ENCODE results near the gene ZNF624.
"Not testable (repeated sequence)": the region's sequence is repeated elsewhere in the genome, so short reads cannot be mapped to it uniquely, and the experiment has no call there.

ZNF624 gene

DNA sequence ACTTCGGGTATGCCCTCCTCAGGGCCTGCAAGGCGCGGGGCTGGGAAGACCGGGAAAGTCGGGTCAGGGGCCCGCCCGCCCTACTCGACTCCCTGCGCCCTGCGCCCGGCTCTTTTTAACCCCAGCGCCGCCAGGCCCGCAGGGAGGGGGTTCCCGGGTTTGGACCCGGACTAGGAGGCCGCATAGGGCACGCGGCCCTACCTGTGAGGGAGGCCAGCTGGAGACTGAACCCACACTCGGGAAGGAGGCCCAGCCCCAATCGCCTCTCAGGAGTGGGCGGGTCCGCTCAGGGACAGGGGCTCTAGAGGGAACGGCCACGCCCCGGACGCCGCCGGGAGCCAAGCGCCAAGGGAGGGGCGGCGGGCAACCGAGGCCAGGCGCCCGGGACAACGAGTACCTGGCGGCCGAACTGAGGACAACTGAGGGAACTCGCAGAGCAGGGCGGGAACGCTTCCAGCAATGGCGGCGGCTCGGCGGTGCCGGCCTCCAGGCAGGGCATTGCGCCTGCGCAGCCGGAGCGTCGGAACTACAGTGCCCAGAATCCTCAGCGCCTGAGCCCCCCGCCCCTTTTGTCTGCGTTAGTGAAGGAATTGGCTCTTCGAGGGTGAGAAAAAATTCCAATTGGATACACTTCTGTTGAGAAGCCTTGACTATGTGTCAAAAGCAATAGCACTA is at the start of gene ZNF624:
ZNF624 (minus strand) TSS at position 484 of the 675 bp plus-strand sequence.
- peak; percentile 92 for DNase-seq

DNA sequence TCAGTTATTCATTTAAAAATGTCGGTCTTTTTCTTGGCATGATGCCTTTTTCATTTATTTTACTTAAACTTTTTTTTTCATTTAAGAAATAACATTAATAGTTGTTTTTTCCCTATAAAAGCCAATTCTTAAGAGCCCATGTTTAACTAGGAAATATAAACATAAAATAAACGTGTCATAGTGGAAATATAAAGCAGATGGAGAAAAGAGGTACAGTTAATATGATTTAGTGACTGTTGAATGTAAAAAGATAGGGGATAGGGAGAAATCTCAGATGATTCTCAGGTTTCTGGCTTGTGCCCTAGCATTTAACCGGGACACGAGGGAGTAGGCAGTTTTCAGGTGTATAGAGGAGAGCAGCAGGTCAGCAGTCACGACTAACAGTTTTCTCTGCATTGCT is 44.0 kb upstream of the ZNF624 start:
- DNase-seq = not testable (repeated sequence)

DNA sequence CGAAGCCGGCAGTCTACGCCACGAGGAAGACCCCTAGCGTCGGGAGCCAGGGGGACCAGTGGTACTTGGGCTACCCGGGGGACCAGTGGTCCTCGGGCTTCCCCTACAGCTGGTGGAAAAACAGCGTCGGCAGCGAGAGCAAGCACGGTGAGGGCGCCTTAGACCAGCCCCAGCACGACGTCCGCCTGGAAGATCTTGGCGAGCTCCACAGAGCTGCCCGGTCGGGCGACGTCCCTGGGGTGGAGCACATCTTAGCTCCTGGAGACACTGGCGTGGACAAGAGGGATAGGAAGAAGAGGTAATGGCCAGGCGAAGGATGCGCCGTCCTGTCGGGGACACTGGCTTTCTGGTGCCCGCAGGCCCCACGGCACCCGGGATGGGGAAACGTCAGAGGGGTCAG is 36.8 kb upstream of the ZNF624 start:
- DNase-seq = not testable (repeated sequence)

DNA sequence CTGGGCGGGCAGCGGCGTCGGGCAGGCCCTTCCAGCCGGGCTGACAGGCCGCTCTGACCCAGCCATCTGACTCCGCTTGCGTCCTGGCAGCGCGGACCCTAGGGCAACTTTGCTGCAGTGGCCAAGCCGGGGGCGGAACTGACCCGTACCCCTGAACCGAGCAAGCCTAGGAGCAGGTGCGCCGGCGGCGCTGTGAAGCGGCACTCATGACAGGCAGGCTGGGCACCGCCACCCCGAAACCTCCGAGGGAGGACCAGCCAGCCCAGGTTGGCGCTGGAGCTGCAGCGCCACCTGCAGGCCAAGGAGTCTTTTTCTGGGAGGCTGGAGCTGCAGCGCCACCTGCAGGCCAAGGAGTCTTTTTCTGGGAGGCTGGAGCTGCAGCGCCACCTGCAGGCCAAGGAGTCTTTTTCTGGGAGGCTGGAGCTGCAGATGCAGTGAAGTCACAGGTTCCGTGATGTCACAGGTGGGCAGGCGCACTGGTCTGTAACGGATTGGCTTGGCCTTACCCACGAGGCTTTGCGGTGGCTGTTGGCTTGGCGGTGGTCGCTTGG is 36.2 kb upstream of the ZNF624 start, which contains the start of gene CCDC144A:
CCDC144A (plus strand) TSS at position 511 of the 551 bp plus-strand sequence. CDS start 160 bp downstream, outside the sequence.
- DNase-seq = peak; percentile 83

DNA sequence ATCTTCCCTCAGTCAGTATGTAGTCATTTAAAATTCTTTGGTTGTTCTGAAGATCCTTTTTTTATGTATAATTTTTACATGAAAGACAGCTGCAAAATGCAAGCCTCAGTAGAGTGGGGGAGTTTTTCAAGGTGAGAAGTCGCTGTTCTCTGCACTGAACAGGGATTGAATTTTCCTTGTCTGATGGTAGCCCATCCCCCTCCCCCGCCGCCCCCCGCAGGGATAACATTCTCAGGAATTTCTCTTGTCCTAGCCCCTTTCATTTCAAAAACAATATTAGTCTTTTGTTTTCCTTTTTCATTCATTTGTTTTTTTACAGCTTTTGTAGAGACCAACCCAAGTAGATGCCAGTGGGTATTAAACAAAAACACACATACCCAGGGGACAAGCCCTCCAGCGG is 33.5 kb upstream of the ZNF624 start:
- DNase-seq = not testable (repeated sequence)

DNA sequence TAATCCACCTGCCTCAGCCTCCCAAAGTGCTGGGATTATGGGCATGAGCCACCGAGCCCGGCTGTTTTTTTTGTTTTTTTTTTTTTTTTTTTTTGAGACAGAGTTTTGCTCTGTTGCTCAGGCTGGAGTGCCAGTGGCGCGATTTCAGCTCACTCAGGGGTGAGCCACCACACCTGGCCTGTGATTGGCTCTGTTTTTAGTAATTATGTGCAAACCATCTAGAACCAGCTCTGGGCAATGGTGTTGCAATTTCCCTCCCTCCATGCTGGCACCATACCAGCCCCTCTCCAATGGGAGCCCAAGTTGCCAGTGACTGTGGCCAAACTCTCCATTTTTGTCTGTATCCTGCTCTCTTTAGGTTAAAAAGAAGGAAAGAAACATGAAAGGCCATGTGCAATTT is 32.4 kb upstream of the ZNF624 start:
- not testable (repeated sequence) for DNase-seq

DNA sequence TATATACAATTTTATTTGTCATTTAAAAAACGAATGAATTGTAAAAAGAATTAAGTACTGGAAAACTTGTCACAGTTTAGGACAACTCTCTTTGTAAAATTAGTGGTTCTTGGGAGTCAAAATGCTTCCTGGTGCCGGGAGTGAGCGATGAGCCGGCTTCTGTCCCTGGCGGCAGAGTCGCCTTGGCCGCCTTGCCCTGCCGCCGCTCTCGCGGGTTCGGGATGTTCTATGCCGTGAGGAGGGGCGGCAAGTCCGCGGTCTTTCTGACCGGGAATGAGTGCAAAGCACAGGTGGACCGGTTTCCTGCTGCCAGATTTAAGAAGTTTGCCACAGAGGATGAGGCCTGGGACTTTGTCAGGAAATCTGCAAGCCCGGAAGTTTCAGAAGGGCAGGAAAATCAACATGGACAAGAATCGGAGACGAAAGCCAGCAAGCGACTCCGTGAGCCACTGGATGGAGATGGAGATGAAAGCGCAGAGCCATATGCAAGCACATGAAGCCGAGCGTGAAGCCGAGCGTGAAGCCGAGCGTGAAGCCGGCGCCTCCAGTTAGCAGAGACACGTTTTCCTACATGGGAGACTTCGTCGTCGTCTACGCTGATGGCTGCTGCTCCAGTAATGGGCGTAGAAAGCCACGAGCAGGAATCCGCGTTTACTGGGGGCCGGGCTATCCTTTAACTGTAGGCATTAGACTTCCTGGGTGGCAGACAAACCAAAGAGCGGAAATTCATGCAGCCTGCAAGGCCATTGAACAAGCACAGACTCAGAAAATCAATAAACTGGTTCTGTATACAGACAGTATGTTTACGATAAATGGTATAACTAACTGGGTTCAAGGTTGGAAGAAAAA is 29.9 kb upstream of the ZNF624 start:
- not testable (repeated sequence) for DNase-seq

DNA sequence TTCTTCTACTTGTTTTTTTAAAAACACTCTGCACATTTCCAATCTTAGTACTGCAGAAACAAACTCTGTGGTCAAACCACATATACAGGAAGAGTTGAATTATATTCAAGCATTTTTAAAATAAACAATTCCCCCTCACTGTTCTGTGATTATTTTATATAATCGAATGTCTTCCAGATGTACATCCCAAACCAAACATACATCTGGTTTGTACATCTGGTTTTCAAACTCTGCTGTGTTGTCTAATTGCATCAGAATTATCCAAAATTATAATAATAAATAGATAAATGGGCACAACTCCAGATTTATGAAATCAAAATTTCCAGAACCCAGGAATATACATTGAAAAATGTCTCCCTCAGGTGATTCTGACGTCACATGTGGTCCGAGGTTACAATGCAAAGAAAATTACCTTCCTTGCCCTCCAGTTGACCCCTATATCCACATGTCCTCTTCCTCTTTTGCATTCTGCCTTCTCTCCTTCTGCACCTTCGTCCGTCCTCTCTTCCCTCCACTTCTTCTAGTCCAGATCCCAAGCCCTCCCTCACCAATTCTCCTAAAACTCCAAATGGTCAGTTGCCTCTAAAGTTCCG is 23.1 kb upstream of the ZNF624 start:
- DNase-seq = no peak

DNA sequence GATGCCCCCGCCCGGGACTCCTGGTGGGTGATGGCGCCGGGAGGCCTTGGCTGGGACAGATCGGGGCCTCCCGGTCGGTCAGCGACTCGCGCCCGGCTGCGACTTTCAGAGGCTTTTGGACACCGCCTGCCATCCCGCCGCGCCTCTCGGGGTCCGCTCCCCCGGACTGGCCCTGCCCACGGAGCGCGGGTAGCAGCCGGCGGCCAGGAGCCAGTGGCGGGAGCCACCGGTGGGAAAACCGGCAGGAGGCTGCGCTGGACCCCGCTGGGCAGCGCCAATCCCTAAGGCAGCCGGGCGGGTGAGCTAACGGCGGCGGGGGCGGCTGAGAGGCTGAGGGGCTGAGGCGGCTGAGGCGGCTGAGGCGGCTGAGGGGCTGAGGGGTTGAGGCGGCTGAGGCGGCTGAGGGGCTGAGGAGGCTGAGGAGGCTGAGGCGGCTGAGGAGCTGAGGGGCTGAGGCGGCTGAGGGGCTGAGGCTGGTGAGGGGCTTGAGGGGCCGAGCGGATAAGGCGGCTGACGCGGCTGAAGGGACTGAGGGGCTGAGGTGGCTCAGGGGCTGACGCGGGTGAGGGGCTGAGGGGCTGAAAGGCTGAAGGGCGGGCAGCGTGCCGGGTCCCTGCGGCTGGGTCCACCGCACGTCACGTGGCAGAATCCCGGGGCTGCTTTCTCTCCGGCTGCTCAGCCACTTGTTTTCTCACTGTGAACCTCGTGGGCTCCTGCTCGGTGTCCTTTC is 13.4 kb upstream of the ZNF624 start:
- not testable (repeated sequence) for DNase-seq

DNA sequence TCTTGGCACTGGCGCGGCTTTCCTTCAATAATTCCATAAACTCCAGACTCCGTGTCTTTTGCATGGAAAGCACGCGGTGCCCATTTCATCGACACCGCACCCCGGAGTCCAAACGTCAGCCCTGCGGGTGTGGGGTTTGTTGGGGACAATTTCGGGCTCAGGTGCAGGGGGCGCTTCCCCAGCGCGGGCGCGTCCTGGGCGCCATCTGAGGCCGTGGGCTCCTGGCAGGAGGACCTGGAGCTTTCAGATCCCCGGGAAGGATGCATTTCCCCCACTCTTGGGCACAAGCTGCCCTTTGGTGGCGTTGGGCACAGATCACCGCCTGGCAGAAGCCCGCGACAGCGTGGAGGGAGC is 12.9 kb upstream of the ZNF624 start:
- not testable (repeated sequence) for DNase-seq

DNA sequence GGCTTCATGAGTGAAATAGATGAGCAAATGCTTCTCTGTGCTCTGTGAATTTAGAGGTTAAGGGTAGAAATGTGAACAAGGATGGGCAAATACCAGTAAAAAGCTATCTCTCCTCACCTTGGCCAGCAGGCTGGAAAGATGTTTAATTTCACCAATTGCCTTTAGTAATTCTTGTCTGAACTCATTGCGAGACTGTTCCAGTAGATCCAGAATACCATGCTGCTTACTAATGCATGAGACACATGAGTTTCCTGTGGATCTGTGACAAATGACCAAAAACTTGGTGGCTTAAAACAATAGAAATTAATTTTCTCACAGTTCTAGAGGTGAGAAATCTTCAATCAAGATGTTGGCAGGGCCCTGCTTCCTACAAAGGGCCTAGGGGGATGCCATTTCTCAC is 9.3 kb upstream of the ZNF624 start:
- DNase-seq = no peak

DNA sequence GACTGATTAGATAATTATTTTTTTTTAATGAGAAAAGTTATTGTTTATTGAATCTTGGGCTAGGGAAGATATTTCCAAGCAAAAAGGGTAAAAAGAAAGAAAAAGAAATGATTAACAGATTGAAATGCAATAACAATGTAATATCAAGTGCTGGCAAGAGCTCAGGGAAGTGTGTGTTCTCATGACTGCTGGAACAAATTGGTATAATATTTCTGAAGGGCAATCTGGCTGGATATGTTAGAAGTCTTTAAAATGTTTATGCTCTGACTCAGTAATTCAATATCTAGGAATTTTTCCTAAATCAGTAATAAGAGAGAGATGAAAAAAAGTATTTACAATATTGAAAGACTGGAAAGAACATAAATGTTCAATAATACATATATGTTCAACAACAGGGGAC is 7.6 kb upstream of the ZNF624 start:
- DNase-seq = no peak

DNA sequence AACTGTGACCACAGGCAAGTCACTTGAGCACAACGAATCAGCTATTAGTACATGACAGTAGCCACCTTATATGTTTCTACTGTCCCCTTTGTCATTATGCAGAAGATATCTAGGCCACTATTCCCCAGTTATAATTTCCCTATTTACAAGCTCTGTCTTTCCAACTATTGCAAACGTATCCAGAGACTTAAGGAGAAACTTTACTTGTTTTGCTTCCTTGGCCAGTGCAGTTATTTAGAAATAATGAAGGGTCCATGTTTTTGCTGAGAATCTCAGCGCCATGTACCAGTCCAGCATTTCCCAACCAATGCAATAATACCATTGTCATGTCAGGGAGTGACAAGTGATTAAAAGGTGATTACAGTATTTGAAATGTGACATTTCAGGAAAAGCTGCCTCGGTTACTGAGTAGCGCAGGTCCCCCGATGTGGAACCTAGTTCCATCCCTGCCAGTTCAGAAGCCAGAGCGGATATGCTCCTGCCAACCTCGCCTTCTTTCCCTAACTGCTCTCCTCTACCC is 743 bp downstream of the ZNF624 start:
- no peak for DNase-seq

DNA sequence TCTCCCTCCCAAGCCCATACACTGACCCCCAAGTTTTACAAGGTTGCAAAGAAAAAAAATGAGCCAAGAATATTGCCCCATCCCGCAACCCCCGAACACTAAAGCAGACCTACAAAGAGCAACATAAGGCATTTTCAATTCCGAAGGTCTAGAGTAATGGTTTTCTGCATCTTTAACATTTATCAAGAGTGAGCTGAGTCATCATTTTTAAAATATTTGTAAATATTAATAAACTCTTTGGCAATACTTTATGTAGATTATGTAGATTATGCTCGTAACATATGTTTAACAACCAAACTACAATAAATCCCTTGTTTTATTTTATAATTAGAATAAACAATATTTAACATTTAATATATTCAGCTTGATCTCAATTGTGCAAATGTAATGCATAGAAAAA is 1.4 kb downstream of the ZNF624 start:
- DNase-seq = no peak

DNA sequence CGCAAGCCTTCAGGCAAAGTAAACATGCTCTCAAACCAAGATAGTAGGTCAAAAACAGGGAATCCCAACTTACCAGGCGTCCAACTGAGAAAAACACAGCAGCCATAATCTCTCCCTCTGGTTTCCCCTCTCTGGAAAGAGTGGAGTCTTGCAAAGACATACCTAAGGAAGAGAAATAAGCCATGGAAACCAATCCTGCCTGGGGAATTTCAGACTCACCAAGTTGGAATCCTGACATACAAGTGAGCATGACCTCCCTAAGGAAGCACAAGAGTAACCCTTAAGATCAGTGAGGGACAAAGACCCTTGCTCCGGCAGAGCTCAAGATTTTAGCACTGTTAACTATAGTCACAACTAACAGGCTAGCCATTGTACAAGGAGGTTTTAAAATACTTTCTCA is 4.1 kb downstream of the ZNF624 start:
- no peak for DNase-seq

DNA sequence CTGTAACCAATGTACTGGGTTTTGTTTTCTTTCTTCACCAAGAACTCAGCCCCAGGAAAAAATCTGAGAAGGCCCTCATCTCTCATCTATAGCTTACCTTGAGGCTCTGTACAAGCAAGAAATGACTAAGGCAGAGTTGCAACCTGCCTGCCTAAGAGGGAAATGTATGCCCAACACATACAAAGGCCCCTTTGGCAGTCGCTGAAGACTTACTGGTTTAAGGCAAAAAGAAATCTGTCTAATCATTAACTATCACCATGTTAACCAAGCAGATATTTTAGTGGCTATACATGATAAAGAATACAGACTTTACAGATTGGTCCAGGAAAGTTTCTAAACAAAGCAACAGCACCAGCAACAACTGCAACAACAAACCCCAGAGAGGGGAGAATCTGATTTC is 14.2 kb downstream of the ZNF624 start:
- no peak for DNase-seq

DNA sequence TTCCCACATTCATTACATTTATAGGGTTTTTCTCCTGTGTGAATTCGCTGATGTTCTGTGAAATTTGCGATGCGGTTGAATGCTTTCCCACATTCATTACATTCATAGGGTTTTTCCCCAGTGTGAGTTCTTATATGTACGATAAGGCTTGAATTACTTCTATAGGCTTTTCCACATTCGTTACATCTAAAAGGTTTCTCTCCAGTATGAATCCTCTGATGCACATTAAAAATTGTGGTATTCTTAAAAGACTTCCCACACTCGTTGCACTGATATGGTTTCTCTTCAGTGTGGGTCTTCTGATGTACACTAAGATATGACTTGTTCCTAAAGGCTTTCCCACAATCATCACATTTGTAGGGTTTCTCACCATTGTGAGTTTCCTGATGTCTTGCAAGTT is 30.4 kb downstream of the ZNF624 start:
- no peak for DNase-seq

DNA sequence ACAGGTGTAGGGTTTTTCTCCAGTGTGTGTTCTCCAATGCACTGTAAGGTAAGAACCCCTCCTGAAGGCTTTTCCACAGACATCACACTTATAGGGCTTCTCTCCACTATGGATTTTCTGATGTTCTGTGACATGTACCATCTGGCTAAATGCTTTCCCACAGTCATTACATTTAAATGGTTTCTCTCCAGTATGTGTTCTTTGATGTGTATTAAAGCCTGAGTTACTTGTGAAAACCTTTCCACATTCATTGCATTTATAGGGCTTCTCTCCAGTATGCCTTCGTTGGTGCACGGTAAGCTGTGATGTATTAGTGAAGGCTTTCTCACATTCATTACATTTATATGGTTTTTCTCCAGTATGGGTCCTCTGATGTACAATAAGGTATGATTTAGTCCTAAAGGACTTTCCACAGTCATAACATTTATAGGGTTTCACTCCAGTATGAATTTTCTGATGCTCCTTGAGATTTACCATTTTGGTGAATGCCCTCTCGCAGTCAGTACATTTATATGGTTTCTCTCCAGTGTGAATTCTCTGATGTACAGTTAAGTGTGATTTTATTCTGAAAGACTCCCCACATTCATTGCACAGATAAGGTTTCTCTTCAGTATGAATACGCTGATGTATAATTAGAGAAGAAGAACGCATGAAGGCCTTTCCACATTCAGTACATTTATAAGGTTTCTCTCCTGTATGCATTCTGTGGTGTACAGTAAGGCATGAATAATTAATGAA is 30.9 kb downstream of the ZNF624 start:
- no peak for DNase-seq

DNA sequence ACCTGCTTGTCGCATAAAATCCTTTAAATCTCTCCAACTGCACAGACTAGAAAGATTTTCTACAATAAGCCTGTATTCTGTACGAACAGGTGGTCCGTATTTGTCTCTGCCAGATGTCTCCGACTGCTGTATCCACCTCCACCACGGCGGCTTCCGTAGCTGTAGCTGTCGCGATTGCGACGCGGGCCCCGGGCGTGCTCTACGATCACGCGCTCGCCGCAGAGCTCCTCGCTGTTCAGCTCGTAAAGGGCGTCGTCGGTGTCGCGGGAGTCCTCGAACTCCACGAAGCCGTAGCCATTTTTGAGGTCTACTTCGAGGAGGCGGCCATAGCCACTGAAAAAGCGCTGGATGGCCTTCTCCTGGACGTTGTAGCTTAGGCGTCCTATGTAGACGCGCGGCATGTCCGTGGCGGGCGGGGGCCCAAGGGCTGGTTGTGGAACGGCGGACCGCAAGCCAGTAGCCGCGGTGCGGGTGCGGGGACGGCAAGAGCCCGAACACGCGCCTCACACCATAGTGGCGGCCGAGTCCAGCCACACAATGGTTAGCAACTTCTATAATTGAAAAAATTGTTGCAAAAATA is 36.1 kb downstream of the ZNF624 start:
- no peak for DNase-seq

DNA sequence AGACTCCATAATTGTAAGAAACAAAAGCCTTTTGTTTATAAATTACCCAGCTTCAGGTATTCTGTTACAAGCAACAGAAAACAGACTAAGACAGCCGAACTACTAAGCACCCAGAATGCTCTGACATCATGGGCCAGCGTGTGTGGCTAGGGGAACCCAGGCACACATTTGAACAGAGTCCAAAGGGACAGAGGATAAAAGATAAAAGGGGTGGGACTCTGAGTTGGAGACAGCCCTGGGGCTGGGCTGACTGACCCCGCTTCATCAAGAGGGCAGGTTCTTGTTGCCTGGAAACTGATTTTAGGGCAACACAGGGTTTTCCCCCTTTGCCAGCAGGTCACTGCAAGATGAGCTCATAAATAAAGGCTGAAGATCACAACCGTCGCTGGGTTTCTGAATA is 54.1 kb downstream of the ZNF624 start:
- no peak for DNase-seq

DNA sequence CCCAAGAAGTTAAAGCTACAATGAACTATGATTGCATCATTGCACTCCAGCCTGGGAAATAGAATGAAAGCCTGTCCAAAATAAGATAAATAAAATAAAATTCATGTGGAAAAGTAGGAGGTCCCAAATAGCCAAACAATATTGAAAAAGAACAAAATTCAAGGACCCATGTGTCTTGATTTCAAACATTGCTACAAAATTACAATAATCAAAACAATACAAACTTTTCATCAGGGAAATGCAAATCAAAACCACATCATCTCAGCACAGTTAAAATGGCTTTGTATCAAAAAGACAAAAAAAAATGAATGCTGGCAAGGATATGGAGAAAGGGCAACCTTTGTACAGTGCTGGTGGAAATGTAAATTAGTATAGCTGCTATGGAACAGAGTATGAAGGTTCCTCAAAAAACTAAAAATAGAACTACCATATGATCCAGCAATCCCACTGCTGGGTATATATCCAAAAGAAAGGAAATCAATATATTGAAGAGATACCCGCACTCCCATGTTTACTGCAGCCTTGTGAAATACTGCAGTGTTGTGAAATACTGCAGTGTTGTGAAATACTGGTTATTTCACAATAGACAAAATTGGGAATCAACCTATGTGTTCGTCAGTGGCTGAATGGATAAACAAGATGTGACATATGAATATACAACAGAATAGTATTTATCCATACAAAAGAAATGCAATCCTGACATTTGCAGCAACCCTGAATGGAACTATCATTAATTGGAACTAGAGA is 60.1 kb downstream of the ZNF624 start:
- DNase-seq = no peak
